Kidney epithelial cell (primary cell): ENCODE measurements around the gene TLE3. TPM values are rescaled to one million over a fixed set of nuclear protein-coding genes. Genes with fewer than 3 reads are reported as not detected.

Experiments used
- DNase-seq: peaks from one replicate; pipeline ENCODE4 v3.0.0-alpha.2; 2010; ENCODE audit warnings: low read depth
- H3K27me3 ChIP-seq: 2 replicates; pipeline ENCODE4 v1.6.0; 2011; ENCODE audit warnings: low read length; ENCODE audit not compliant: control insufficient read depth, insufficient read depth
- H3K36me3 ChIP-seq: 2 replicates; pipeline ENCODE4 v1.5.1; 2011; ENCODE audit warnings: low read length; ENCODE audit not compliant: control insufficient read depth, insufficient read depth
- H3K4me3 ChIP-seq: 2 replicates; pipeline ENCODE4 v1.5.1; 2011; ENCODE audit warnings: low read depth, mild to moderate bottlenecking, control low read depth, low read length
- CTCF ChIP-seq: IDR thresholded peaks from 2 replicates; pipeline ENCODE4 v1.5.1; 2011; ENCODE audit warnings: mild to moderate bottlenecking, moderate library complexity, low read length, control low read depth, inconsistent platforms; ENCODE audit not compliant: insufficient read depth, poor library complexity, severe bottlenecking
- total RNA-seq: library from RNA; depleted of rRNA; stranded (reverse); fragments of >200 nt; gene quantifications from 2 replicates; pipeline ENCODE4 v1.2.3, GENCODE V29; 2015

TLE3 gene
- total RNA-seq, 1 donor from 2014 or later: 67.5 TPM

DNA sequence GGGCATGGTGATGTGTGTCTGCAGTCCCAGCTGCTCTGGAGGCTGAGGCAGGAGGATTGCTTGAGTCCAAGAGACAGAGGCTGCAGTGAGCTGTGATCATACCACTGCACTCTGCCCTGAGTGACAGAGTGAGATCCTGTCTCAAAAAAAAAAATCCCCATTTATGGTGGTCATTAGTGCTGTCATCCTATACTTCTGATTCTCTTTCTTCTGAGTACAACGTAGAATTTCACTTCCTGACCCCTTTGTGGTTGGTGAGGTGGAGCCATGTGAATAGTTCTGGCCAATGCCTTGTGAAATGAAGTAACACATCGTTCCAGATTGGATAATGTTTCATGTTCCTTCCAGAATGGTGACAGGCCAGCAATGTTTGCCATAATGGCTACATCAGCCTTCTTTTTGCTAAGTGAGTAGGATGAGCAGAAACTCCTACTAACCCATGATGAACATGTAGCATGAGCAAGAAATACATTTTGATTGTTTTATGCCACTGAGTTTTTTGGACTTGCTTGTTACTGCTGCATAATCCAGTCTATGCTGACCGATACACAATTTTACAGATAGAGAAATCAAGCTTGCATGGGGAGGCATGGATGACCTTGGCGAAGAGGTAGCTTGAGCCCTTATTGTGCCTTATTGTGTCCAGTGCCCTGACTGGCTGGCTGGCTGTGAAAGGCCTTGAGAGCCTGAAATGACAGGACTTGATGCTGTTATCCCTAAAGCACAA lies 30.9 kb upstream of the TLE3 start:
- H3K36me3 ChIP-seq: no peaks in the 10 kb centered on the region
- no peak for DNase-seq
- no peak for TF ChIP-seq CTCF
- peaks cover 21% of the 10 kb centered on the region for H3K27me3 ChIP-seq
- no peak overlapping the region for H3K4me3 ChIP-seq

DNA sequence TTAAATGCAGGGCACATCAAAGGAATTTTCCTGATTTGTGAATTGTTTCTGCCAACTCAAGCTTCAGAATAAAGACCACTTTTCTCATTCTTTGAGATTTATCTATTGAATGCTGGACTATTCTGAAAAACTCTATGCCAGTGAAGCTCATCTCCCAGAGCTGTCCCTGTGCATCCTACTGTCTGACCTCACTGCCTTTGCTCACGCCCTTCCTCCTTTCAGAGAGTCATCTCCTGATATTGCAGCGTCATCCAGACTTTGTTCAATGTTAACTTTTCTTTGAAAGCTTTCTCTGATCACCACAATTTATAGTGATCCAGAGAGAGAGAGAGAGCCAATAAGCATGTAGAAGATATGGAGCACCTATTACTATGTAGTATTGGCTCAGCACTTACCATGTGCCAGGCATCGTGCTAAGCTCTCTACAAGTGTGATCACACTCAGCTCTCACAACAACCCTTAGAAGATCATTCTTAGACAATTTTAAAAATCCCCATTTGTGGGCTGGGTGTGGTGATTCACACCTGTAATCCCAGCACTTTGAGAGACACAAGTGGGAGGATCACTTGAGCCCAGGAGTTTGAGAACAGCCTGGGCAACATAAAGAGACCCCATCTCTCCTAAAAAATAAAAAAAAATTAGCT lies 30.2 kb upstream of the TLE3 start:
- peaks cover 19% of the 10 kb centered on the region for H3K27me3 ChIP-seq
- H3K36me3 ChIP-seq: no peaks in the 10 kb centered on the region
- DNase-seq: no peak
- TF ChIP-seq CTCF: no peak
- H3K4me3 ChIP-seq: no peak overlapping the region

DNA sequence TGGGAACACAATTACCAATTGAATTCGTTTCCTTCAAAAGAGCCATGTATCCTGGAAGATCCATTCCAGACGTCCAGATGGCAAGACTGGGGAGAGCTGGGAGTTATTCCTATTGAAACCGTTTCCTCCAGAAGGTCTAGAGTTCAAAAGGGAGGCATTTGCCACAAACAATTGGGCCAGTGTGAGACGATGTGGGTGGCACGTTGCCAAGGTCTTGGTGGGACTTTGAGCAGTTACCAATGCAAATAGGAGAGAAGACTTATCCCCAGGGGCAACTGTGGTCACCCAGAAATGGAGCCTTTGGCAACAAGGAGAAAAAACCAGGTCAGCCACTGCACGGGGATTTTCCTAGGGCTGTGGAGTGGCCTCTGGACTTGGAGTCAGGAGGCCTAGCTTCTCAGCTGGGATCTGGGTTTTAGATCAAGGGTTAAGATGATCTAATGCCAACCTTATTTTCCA lies 29.6 kb upstream of the TLE3 start:
- Histone ChIP-seq H3K36me3 (no peaks in the 10 kb centered on the region), H3K27me3 (peaks cover 17% of the 10 kb centered on the region), H3K4me3 (no peak overlapping the region)
- no peak for TF ChIP-seq CTCF
- no peak for DNase-seq

- Histone ChIP-seq H3K36me3 (no peaks in the 10 kb centered on the region), H3K27me3 (peaks cover 17% of the 10 kb centered on the region), H3K4me3 (no peak overlapping the region)
- no peak for TF ChIP-seq CTCF
- no peak for DNase-seq
Observed at GRCh38 chr15:70126362-70126761, 28.6 kb upstream of the TLE3 start.

- no peak for DNase-seq
- H3K36me3 ChIP-seq: no peaks in the 10 kb centered on the region
- peaks cover 17% of the 10 kb centered on the region for H3K27me3 ChIP-seq
- TF ChIP-seq CTCF: no peak
- no peak overlapping the region for H3K4me3 ChIP-seq
Observed at GRCh38 chr15:70125605-70126004, 27.9 kb upstream of the TLE3 start.
